Sigmoid colon (tissue), 7 donors: ENCODE measurements around the gene ZNF213. TPM values are rescaled to one million over a fixed set of nuclear protein-coding genes. Genes with fewer than 3 reads are reported as not detected.

Experiments used
- DNase-seq: peaks from one replicate; pipeline ENCODE4 v3.0.0-alpha.2; 2019
- H3K27ac ChIP-seq, 4 donors: fragments of 200-600 bp; sonication (generic); one replicate each; pipeline ENCODE4 v1.5.1; 2016 to 2019; ENCODE audit warnings: mild to moderate bottlenecking in 1 of 4
- H3K27me3 ChIP-seq, 3 donors: fragments of 200-600 bp; sonication (generic); one replicate each; pipeline ENCODE4 v1.5.1; 2019; ENCODE audit warnings: mild to moderate bottlenecking in 1 of 3
- H3K36me3 ChIP-seq, 4 donors: fragments of 200-600 bp; sonication (generic); one replicate each; pipeline ENCODE4 v1.5.1; 2016 to 2019
- H3K4me1 ChIP-seq, 4 donors: fragments of 200-600 bp; sonication (generic); one replicate each; pipeline ENCODE4 v1.5.1; 2017 to 2019
- H3K4me3 ChIP-seq, 4 donors: fragments of 200-600 bp; sonication (generic); one replicate each; pipeline ENCODE4 v1.5.1; 2017 to 2019; ENCODE audit warnings: mild to moderate bottlenecking in 2 of 4, moderate library complexity in 1 of 4
- H3K9me3 ChIP-seq, 4 donors: fragments of 200-600 bp in 3 of 4; sonication (generic) in 3 of 4; one replicate each; pipeline versions ENCODE4 v1.5.1 to v1.6.1; 2013 to 2019
- EP300 ChIP-seq, 4 donors: sonication (generic); formaldehyde crosslinking; IDR thresholded peaks; one replicate each; pipeline ENCODE4 v1.6.1; 2017; ENCODE audit warnings: antibody characterized with exemption in 4 of 4
- POLR2A ChIP-seq, 2 donors: fragments of 450-650 bp; IDR thresholded peaks; one replicate each; pipeline ENCODE4 v1.6.1; 2016; ENCODE audit warnings: antibody characterized with exemption in 2 of 2, mild to moderate bottlenecking in 2 of 2, moderate library complexity in 2 of 2
- POLR2AphosphoS5 ChIP-seq, 4 donors: sonication (generic); formaldehyde crosslinking; IDR thresholded peaks; one replicate each; pipeline ENCODE4 v1.6.1; 2017; ENCODE audit warnings: antibody characterized with exemption in 4 of 4
- WGBS, 2 donors: extraction: QIAGEN DNeasy Blood & Tissue Kit; methylation state at CpG; one replicate each; pipeline ENCODE4 v1.1.7; 2013; 5-methylcytosine and 5-hydroxymethylcytosine counted together
- intact Hi-C: fragments of 100-400 bp; cut with DNase I; formaldehyde crosslinking; loops from one replicate; pipeline ENCODE4 v1.15.1; 2023
- polyA plus RNA-seq, 3 donors: library from polyadenylated mRNA; stranded (reverse); fragments of 200-250 nt; gene quantifications; one replicate each; pipeline ENCODE4 v1.2.3, GENCODE V29; 2013
- total RNA-seq, 4 donors: library from RNA; depleted of rRNA; stranded (reverse); fragments of >200 nt; gene quantifications; one replicate each; pipeline ENCODE4 v1.1.0, GENCODE V29; 2016
- TF ChIP-seq, protein P1 (sequence below), 4 experiments: fragments of 450-650 bp in 3 of 4; fragments of 200-600 bp in 1 of 4; IDR thresholded peaks; one replicate each; pipeline ENCODE4 v1.5.1; 2016 to 2019; ENCODE audit warnings: antibody characterized with exemption in 4 of 4, mild to moderate bottlenecking in 3 of 4, moderate library complexity in 2 of 4
- donor health status: healthy with polysubstance abuse.
- donor health status: Bipolar disorder and iron deficiency.
- donor health status: healthy.

ZNF213 gene
- total and polyA plus RNA-seq, 7 donors: 2.6 to 11.3 (median 7.2) TPM

DNA sequence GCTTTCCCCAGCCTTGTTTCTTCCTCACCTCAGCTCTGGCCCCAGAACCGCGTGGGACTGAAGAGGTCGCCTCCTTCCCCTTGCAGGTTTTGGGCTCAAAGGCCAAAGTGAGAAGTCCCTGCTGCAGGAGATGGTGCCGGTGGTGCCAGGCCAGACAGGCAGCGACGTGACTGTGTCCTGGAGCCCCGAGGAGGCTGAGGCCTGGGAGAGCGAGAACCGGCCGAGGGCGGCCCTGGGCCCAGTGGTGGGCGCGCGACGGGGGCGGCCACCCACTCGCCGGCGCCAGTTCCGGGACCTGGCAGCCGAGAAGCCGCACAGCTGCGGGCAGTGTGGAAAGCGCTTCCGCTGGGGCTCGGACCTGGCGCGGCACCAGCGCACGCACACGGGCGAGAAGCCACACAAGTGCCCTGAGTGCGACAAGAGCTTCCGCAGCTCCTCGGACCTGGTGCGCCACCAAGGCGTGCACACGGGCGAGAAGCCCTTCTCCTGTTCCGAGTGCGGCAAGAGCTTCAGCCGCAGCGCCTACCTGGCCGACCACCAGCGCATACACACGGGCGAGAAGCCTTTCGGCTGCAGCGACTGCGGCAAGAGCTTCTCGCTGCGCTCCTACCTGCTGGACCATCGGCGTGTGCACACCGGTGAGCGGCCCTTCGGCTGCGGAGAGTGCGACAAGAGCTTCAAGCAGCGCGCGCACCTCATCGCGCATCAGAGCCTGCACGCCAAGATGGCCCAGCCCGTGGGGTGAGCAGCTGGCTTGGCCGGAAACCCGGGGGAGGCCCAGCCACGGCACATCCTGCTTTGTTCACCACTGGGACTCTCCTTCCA is 6.0 kb downstream of the ZNF213 start:
- intact Hi-C loops: no loop called here
- no peak for DNase-seq
- H3K4me1 ChIP-seq: peaks cover 0 to 13% (median 8%) of the 10 kb centered on the region in 4 donors
- no peak overlapping the region for H3K4me3 ChIP-seq
- H3K27me3 ChIP-seq: no peaks in the 10 kb centered on the region
- no peaks in the 10 kb centered on the region for H3K9me3 ChIP-seq
- no peak overlapping the region for H3K27ac ChIP-seq
- 96 to 97% methylated on average over 69 of the region's 69 CpGs for WGBS, 2 donors
- TF ChIP-seq POLR2AphosphoS5 (IDR thresholded peaks at IDR 0.05): no peak
- TF ChIP-seq, protein P1, sequence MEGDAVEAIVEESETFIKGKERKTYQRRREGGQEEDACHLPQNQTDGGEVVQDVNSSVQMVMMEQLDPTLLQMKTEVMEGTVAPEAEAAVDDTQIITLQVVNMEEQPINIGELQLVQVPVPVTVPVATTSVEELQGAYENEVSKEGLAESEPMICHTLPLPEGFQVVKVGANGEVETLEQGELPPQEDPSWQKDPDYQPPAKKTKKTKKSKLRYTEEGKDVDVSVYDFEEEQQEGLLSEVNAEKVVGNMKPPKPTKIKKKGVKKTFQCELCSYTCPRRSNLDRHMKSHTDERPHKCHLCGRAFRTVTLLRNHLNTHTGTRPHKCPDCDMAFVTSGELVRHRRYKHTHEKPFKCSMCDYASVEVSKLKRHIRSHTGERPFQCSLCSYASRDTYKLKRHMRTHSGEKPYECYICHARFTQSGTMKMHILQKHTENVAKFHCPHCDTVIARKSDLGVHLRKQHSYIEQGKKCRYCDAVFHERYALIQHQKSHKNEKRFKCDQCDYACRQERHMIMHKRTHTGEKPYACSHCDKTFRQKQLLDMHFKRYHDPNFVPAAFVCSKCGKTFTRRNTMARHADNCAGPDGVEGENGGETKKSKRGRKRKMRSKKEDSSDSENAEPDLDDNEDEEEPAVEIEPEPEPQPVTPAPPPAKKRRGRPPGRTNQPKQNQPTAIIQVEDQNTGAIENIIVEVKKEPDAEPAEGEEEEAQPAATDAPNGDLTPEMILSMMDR (IDR thresholded peaks at IDR 0.05): no peak
- TF ChIP-seq EP300 (IDR thresholded peaks at IDR 0.05): no peak
- TF ChIP-seq POLR2A (IDR thresholded peaks at IDR 0.05): no peak
- peaks cover 7 to 61% (median 16%) of the 10 kb centered on the region in 4 donors for H3K36me3 ChIP-seq

GRCh38 chr16:3141781-3142311 is 7.0 kb downstream of the ZNF213 start:
- peaks cover 0 to 5% (median 0%) of the 10 kb centered on the region in 4 donors for H3K4me1 ChIP-seq
- WGBS, 2 donors: 96 to 98% methylated on average over 23 of the region's 23 CpGs
- TF ChIP-seq, protein P1 (IDR thresholded peaks at IDR 0.05): no peak
- TF ChIP-seq POLR2AphosphoS5 (IDR thresholded peaks at IDR 0.05) (no peak), EP300 (IDR thresholded peaks at IDR 0.05) (no peak), POLR2A (IDR thresholded peaks at IDR 0.05) (no peak)
- no peaks in the 10 kb centered on the region for H3K9me3 ChIP-seq
- intact Hi-C loops: no loop called here
- no peaks in the 10 kb centered on the region for H3K27me3 ChIP-seq
- H3K4me3 ChIP-seq: no peak overlapping the region
- no peak overlapping the region for H3K27ac ChIP-seq
- no peak for DNase-seq
- H3K36me3 ChIP-seq: peaks cover 7 to 61% (median 16%) of the 10 kb centered on the region in 4 donors

DNA sequence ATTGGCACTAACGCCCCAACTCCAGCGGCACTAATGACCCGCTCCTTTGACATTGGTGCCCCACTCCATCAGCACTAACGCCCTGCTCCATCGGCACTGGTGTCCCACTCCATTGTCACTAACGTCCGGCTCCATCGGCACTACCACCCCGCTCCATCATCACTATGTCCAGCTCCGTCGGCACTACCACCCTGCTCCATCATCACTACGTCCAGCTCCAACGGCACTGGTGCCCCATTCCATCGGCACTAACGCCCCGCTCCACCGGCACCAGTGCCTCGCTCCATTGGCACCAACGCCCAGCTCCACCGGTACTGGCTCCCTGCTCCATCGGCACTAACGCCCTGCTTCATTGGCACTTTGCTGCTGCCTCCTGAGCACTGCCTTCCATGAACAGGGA is 7.5 kb downstream of the ZNF213 start:
- TF ChIP-seq POLR2AphosphoS5 (IDR thresholded peaks at IDR 0.05) (no peak), POLR2A (IDR thresholded peaks at IDR 0.05) (no peak), EP300 (IDR thresholded peaks at IDR 0.05) (no peak)
- TF ChIP-seq, protein P1 (IDR thresholded peaks at IDR 0.05): no peak
- H3K27me3 ChIP-seq: no peaks in the 10 kb centered on the region
- intact Hi-C loops: no loop called here
- no peak overlapping the region for H3K4me3 ChIP-seq
- no peak for DNase-seq
- peaks cover 7 to 58% (median 16%) of the 10 kb centered on the region in 4 donors for H3K36me3 ChIP-seq
- 96 to 98% methylated on average over 22 of the region's 22 CpGs for WGBS, 2 donors
- no peak overlapping the region for H3K27ac ChIP-seq
- no peaks in the 10 kb centered on the region for H3K9me3 ChIP-seq
- peaks cover 0 to 3% (median 0%) of the 10 kb centered on the region in 4 donors for H3K4me1 ChIP-seq

GRCh38 chr16:3142770-3143169 is 7.9 kb downstream of the ZNF213 start:
- Histone ChIP-seq H3K36me3 (peaks cover 7 to 53% (median 16%) of the 10 kb centered on the region in 4 donors), H3K27me3 (no peaks in the 10 kb centered on the region), H3K27ac (no peak overlapping the region), H3K4me1 (no peaks in the 10 kb centered on the region), H3K4me3 (no peak overlapping the region), H3K9me3 (no peaks in the 10 kb centered on the region)
- DNase-seq: no peak
- 92 to 95% methylated on average over 13 of the region's 13 CpGs for WGBS, 2 donors
- no peak for TF ChIP-seq POLR2AphosphoS5 (IDR thresholded peaks at IDR 0.05)
- TF ChIP-seq, protein P1 (IDR thresholded peaks at IDR 0.05): no peak
- no peak for TF ChIP-seq POLR2A (IDR thresholded peaks at IDR 0.05)
- TF ChIP-seq EP300 (IDR thresholded peaks at IDR 0.05): no peak
- intact Hi-C loops: no loop called here
